ENCODE results near the gene XPO6. TPM values are rescaled to one million over a fixed set of nuclear protein-coding genes. Genes with fewer than 3 reads are reported as not detected.

XPO6 gene
- polyA plus RNA-seq, 1 donor (not counting 4 experiments of a cell fraction or from before 2014, with no cell fraction given): 127 TPM

GRCh38 chr16:28084209-28084608 is 127.6 kb downstream of the XPO6 start:
- Histone ChIP-seq H3K79me2 (ENCODE audit: control insufficient read depth, insufficient read depth, low read length) (no peaks in the 10 kb centered on the region), H3K4me1 (ENCODE audit: control insufficient read depth, extremely low read depth, insufficient read depth, low read length) (peaks cover 7% of the 10 kb centered on the region), H3K9me1 (ENCODE audit: control insufficient read depth, extremely low read depth, insufficient read depth, low read length) (no peaks in the 10 kb centered on the region), H3K9ac (ENCODE audit: control insufficient read depth, extremely low read depth, insufficient read depth, low read length) (no peak overlapping the region), H3K27ac (ENCODE audit: control insufficient read depth, insufficient read depth, low read length) (no peak overlapping the region), H3K9me3 (ENCODE audit: control insufficient read depth, low read depth, low read length) (no peaks in the 10 kb centered on the region), H3K4me2 (ENCODE audit: control insufficient read depth, extremely low read depth, insufficient read depth, low read depth, low read length) (no peak overlapping the region), H3K4me3 (ENCODE audit: control insufficient read depth in 2 of 3, extremely low read depth in 1 of 3, insufficient read depth in 2 of 3, low read depth in 1 of 3, low read length in 3 of 3) (no peak overlapping the region), H4K20me1 (ENCODE audit: control insufficient read depth, extremely low read depth, insufficient read depth, low read length) (no peaks in the 10 kb centered on the region), H3K36me3 (ENCODE audit: control insufficient read depth in 2 of 2, extremely low read depth in 1 of 2, insufficient read depth in 2 of 2, low read length in 2 of 2) (no peaks in the 10 kb centered on the region), H2AFZ (ENCODE audit: control insufficient read depth, low read length) (no peak overlapping the region), H3K27me3 (ENCODE audit: control insufficient read depth, extremely low read depth, insufficient read depth, low read length) (no peaks in the 10 kb centered on the region)
- dilution Hi-C loops (cut with MboI; ENCODE audit: extremely low pct_ligation_motif_present, low sequenced_read_pairs): no loop called here
- FAIRE-seq: no peak
- TF ChIP-seq CTCF (optimal IDR thresholded peaks at IDR 0.05 in 1 of 3, IDR thresholded peaks at IDR 0.05 in 1 of 3, conservative IDR thresholded peaks at IDR 0.05 in 1 of 3; ENCODE audit: extremely low read depth in 1 of 3, insufficient read depth in 2 of 3, low read length in 3 of 3): no peak
- TF ChIP-seq EZH2 (IDR thresholded peaks at IDR 0.05; ENCODE audit: low read length): no peak
- DNase-seq (ENCODE audit: low read depth, low spot score): no peak

DNA sequence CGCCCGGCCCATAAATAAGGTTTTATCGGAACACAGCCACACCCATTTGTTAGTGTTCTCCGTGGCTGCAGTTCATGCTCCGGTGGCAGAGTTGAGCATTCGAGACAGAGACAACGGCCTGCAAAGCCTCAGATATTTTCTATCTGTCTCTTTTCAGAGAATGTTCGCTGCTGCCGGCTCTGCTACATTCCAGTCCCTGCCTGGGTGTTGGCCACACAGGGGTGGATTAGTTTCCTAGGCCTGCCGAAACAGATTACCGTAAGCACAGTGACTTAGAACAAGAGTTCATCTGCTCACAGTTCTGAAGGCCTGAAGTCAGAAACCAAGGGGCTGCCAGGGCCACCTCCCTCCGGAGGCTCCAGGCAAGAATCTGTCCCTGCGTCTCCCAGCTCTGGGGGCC is 129.1 kb downstream of the XPO6 start:
- Histone ChIP-seq H3K79me2 (ENCODE audit: control insufficient read depth, insufficient read depth, low read length) (no peaks in the 10 kb centered on the region), H3K4me1 (ENCODE audit: control insufficient read depth, extremely low read depth, insufficient read depth, low read length) (peaks cover 7% of the 10 kb centered on the region), H3K27ac (ENCODE audit: control insufficient read depth, insufficient read depth, low read length) (no peak overlapping the region), H2AFZ (ENCODE audit: control insufficient read depth, low read length) (no peak overlapping the region), H3K27me3 (ENCODE audit: control insufficient read depth, extremely low read depth, insufficient read depth, low read length) (no peaks in the 10 kb centered on the region), H3K4me3 (ENCODE audit: control insufficient read depth in 2 of 3, extremely low read depth in 1 of 3, insufficient read depth in 2 of 3, low read depth in 1 of 3, low read length in 3 of 3) (no peak overlapping the region), H3K36me3 (ENCODE audit: control insufficient read depth in 2 of 2, extremely low read depth in 1 of 2, insufficient read depth in 2 of 2, low read length in 2 of 2) (no peaks in the 10 kb centered on the region), H3K4me2 (ENCODE audit: control insufficient read depth, extremely low read depth, insufficient read depth, low read depth, low read length) (peak overlapping the region; percentile 63), H3K9me3 (ENCODE audit: control insufficient read depth, low read depth, low read length) (no peaks in the 10 kb centered on the region), H3K9ac (ENCODE audit: control insufficient read depth, extremely low read depth, insufficient read depth, low read length) (peak overlapping the region; percentile 2), H3K9me1 (ENCODE audit: control insufficient read depth, extremely low read depth, insufficient read depth, low read length) (no peaks in the 10 kb centered on the region), H4K20me1 (ENCODE audit: control insufficient read depth, extremely low read depth, insufficient read depth, low read length) (no peaks in the 10 kb centered on the region)
- TF ChIP-seq EZH2 (IDR thresholded peaks at IDR 0.05; ENCODE audit: low read length) (no peak), CTCF (optimal IDR thresholded peaks at IDR 0.05 in 1 of 3, IDR thresholded peaks at IDR 0.05 in 1 of 3, conservative IDR thresholded peaks at IDR 0.05 in 1 of 3; ENCODE audit: extremely low read depth in 1 of 3, insufficient read depth in 2 of 3, low read length in 3 of 3) (no peak)
- DNase-seq (ENCODE audit: low read depth, low spot score) (no peak), FAIRE-seq (peak; percentile 63)
- dilution Hi-C loops (cut with MboI; ENCODE audit: extremely low pct_ligation_motif_present, low sequenced_read_pairs): no loop called here
